Measurements from ENCODE around the gene MCC.

The MCC gene

DNA sequence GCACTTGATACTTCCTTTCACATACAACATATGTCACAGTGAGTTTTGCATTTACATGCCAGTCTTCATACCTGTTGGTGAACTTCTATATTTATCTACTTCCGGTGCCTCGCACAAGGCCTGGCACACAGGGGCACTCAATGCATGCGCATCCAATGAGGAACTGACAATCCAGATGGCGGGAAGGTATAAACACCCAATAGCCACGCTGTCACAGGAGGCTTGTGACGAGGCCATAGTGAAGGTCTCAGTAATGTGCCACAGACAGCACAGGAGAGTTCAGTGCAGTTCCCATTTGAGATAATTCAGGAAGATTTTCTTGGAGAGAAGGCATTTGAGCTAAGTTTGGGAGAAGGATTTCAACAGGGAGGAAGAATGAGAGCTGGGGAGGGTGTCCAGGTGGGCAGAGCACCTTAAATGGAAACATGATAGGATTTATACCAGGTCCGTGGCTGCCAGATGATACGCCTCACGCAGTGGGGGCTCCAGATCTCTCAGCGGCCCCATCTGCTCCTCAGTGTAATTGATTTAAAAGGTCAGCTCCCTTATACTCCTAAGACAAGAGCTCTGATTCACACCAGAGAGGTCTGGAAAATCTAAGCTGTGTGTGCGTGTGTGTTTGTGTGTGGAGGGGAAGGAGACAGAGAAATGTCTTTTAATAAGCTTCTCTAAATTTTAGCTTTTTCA, 305.5 kb downstream of the MCC start:
- H3K4me3 ChIP-seq (ENCODE audit: low read length), result no peak overlapping the region
- TF ChIP-seq ZNF274 (IDR thresholded peaks at IDR 0.05; ENCODE audit: low read depth, low read length), result no peak

DNA sequence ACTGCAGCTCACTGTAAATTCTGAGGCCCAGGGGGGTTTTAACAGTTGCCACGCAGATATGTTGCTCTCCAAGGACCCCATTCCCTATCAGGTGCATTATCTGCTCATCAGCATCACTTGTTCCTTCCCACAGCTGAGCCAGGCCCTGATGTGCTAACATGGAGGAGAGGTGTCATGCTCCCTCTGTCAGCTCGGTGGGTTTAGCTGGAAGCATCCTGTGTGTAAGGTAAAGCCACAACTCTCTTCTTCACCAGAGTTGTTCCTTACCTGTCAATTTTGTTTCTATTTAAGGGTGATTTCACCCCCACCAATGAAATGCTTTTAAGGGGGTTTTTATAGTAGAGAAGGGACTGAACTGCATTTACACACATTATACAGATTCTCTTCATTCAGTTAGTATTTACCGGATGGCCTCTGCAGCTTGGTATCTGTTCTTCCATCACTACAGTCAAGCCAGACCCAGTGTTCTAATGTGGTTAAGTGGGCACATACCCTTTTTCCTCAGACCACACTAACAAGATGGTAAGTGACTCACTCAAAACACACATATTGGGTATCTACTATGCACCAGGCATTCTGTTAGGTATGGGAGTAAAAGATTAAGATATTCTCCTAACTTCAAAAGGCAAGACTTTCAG, 306.3 kb downstream of the MCC start:
- no peak for TF ChIP-seq ZNF274 (IDR thresholded peaks at IDR 0.05; ENCODE audit: low read depth, low read length)
- H3K4me3 ChIP-seq (ENCODE audit: low read length), result no peak overlapping the region

DNA sequence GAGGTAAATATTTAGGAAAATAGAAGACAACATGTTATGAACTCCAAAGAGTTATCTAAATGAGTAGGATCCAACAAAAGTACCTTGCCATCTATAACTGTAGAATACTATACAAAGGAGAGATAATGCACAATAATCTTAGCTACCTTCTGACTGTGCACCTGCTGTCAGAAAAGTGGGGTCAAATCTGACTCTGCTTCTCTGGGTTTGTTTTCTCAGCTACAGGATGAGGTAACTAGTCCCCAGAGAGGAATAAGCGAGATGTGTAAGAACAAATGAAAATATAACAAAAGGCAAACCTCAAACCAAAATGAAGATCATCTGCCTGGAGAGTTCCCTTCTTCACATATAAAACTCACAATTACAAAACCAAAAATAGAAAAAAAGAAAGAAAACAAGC, 306.8 kb downstream of the MCC start:
- H3K4me3 ChIP-seq (ENCODE audit: low read length), result no peak overlapping the region
- no peak for TF ChIP-seq ZNF274 (IDR thresholded peaks at IDR 0.05; ENCODE audit: low read depth, low read length)

DNA sequence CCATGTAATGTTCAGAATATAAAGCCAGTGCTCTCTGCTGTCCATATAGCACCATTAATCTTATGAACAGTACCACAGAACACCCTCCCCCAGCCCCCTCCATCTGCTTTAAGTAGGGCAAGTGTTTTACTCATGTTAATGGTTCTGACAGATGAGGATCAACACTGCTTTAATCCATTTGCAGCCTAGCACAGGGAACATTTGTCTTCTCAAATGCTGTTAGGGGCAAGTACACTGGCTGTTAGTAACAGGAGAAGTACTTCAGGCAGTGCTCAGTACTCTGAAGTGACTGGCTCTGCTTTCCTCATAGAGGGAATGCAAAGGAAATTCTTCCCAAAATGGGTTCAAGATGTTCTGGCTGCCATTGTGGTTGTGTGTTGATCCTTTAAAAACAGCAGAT, 309.1 kb downstream of the MCC start:
- no peak for TF ChIP-seq ZNF274 (IDR thresholded peaks at IDR 0.05; ENCODE audit: low read depth, low read length)
- H3K4me3 ChIP-seq (ENCODE audit: low read length), result no peak overlapping the region

- no peak for TF ChIP-seq ZNF274 (IDR thresholded peaks at IDR 0.05; ENCODE audit: low read depth, low read length)
- no peak overlapping the region for H3K4me3 ChIP-seq (ENCODE audit: low read length)
Observed at GRCh38 chr5:113178073-113178779, 310.0 kb downstream of the MCC start.

- no peak for TF ChIP-seq ZNF274 (IDR thresholded peaks at IDR 0.05; ENCODE audit: low read depth, low read length)
- H3K4me3 ChIP-seq (ENCODE audit: low read length), result no peak overlapping the region
Observed at GRCh38 chr5:113177225-113177624, 311.0 kb downstream of the MCC start.

- no peak overlapping the region for H3K4me3 ChIP-seq (ENCODE audit: low read length)
Observed at GRCh38 chr5:113176734-113177133, 311.5 kb downstream of the MCC start.

GRCh38 chr5:113176196-113176595, 312.1 kb downstream of the MCC start:
- no peak overlapping the region for H3K4me3 ChIP-seq (ENCODE audit: low read length)
- TF ChIP-seq ZNF274 (IDR thresholded peaks at IDR 0.05; ENCODE audit: low read depth, low read length), result no peak

More at GRCh38 chr5:113176734-113177133, 311.5 kb downstream of the MCC start:
- no peak for TF ChIP-seq ZNF274 (IDR thresholded peaks at IDR 0.05; ENCODE audit: low read depth, low read length)

GRCh38 chr5:113172231-113172826, 315.9 kb downstream of the MCC start:
- no peak for TF ChIP-seq ZNF274 (IDR thresholded peaks at IDR 0.05; ENCODE audit: low read depth, low read length)
- no peak overlapping the region for H3K4me3 ChIP-seq (ENCODE audit: low read length)

DNA sequence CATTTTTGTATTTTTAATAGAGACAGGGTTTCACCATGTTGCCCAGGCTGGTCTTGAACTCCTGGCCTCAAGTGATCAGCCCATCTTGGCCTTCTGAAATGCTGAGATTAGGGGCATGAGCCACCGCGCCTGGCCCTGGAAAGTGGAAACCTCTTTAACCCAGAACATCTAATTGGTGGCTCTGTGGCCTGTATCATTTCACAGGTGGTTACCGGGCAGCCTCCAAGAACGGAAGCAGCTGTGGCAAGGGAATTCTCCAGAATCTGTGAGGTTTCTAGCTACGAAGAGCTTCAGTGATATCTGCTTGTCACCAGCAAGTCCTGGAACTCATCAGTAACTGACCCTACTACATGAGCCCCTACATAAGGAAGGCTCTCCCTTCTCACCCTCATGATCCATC, 316.7 kb downstream of the MCC start:
- H3K4me3 ChIP-seq (ENCODE audit: low read length), result no peak overlapping the region
- TF ChIP-seq ZNF274 (IDR thresholded peaks at IDR 0.05; ENCODE audit: low read depth, low read length), result no peak

DNA sequence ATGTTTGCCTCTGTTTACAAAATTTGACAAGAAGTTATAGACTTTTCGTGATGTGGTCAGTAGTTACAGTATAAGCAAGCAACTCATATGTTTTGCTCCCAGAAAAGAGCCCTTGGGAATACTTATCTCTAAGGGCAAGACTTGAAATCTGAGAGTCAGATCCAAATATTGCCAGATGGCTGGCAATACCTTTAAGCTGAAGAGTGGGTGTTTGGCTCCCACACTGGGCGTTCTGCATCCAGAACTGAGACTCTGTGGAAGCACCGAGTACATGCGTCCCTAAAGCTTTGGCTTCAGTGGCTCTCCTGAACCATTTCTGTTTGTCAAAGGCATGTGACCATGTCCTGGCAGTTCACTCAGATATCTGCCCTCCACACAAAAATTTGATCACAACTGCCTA, 317.5 kb downstream of the MCC start:
- H3K4me3 ChIP-seq (ENCODE audit: low read length), result no peak overlapping the region
- TF ChIP-seq ZNF274 (IDR thresholded peaks at IDR 0.05; ENCODE audit: low read depth, low read length), result no peak

- no peak for TF ChIP-seq ZNF274 (IDR thresholded peaks at IDR 0.05; ENCODE audit: low read depth, low read length)
- H3K4me3 ChIP-seq (ENCODE audit: low read length), result no peak overlapping the region
Observed at GRCh38 chr5:113169720-113170119, 318.5 kb downstream of the MCC start.

- H3K4me3 ChIP-seq (ENCODE audit: low read length), result no peak overlapping the region
- no peak for TF ChIP-seq ZNF274 (IDR thresholded peaks at IDR 0.05; ENCODE audit: low read depth, low read length)
Observed at GRCh38 chr5:113167985-113168384, 320.3 kb downstream of the MCC start.

GRCh38 chr5:113166852-113167366, 321.3 kb downstream of the MCC start:
- no peak for TF ChIP-seq ZNF274 (IDR thresholded peaks at IDR 0.05; ENCODE audit: low read depth, low read length)
- no peak overlapping the region for H3K4me3 ChIP-seq (ENCODE audit: low read length)

All from GM08714 (cell line).